Left forelimb (tissue), 1 donor: ENCODE data around the gene PDLIM1.
A peak's percentile ranks its signal among the peaks of the same experiment; 100 is the strongest.
"Not testable (repeated sequence)": the region's sequence is repeated elsewhere in the genome, so short reads cannot be mapped to it uniquely, and the experiment has no call there.

Experiments
- DNase-seq: peaks from one replicate; pipeline ENCODE4 v3.0.0-alpha.2; 2018; ENCODE audit warnings: low spot score

PDLIM1 gene

GRCh38 chr10:95240811-95241210 is 50.0 kb downstream of the PDLIM1 start:
- no peak for DNase-seq

- DNase-seq, result not testable (repeated sequence)
Observed at GRCh38 chr10:95240096-95240495, 50.7 kb downstream of the PDLIM1 start.

DNA sequence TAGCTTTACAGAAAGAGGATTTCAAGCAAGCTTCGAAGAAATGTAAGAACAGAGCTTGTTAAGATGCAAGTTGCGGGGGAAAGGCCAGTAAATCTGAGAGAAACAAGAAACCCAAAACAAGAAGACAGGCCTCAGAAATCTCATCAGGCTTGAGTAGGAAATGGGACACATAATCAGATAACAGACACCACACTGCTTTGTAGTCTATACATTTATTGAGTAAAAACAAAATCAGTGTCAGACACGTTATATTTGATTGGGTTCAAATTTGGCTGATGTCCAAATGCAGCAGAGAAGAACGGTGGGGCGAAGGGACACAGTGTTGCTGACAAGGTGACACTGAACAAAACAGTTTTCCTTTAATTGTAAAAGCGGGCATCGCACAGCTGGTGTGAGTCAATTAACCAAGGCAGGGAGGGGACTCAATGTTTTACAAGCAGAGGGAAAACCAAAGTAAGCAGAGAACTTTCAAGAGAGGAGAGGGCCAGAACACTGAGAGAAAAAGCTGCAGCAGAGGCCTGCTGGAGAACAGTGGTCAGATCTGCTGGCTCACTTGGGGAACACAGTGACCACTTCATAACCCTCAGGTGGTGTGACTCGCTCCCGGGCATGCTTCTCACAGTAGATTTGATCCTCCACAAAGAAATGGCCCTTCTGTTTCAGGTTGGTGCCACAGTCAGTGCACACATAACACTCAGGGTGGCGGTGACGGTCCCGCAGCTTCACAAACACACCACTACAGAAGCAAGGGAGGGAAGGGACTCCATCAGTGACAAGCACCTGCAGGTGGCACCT is 53.2 kb downstream of the PDLIM1 start:
- DNase-seq, result no peak

DNA sequence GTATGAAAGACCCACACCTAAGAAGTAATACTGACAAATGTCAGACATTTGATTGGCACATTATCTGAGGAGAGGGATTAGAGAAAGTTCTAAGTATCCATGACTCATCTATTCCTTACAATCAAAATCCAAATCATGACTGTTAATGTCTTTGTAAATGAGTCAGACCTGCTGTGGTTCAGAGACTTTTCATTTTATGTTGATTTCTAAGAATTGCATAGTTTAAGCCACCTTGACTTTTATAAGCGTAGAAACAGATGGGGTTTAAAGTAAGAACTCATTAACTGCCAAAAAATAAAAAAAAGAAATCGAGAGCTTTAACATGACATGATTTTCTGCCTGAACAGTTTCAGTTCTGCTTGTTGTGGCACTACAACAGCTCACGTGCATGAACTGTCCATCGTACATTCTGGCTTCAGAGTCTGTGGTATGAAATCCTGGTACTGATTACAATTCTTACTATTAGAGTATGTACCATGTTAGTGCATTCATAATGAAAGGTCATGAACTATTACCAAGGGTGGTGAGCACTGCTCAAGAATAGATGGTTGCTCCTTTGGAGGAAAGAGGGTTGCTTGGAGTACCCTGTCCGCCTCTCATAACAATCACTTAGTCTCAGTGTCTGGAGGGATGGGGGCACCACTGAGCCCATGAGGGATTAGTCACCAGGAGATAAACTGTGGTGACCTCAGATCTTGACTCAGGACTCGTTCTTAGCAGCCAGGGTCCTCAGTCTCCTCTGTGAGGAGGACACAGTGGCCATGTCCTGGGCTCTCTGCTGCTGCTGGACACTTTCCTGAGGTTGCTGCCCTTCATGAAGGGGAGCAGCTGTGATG is 54.5 kb downstream of the PDLIM1 start:
- DNase-seq, result no peak

DNA sequence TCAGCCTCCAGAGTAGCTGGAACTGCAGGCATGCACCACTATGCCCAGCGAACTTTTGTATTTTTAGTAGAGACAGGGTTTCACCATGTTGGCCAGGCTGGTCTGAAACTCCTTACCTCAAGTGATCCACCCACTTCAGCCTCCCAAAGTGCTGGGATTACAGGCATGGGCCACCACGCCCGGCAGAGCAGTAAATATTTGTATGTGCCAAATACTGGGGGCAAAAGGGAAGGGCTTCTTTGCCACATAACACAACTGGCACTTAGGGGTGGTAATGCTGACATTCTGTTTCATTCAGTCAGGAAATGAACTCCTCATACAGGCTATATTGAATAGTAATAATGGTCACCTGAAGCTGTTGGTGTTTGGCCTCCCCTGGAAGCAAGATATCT is 55.1 kb downstream of the PDLIM1 start:
- DNase-seq, result no peak

GRCh38 chr10:95234951-95235350 is 55.9 kb downstream of the PDLIM1 start:
- DNase-seq, result no peak

GRCh38 chr10:95233377-95234034 is 57.3 kb downstream of the PDLIM1 start:
- DNase-seq, result no peak

DNA sequence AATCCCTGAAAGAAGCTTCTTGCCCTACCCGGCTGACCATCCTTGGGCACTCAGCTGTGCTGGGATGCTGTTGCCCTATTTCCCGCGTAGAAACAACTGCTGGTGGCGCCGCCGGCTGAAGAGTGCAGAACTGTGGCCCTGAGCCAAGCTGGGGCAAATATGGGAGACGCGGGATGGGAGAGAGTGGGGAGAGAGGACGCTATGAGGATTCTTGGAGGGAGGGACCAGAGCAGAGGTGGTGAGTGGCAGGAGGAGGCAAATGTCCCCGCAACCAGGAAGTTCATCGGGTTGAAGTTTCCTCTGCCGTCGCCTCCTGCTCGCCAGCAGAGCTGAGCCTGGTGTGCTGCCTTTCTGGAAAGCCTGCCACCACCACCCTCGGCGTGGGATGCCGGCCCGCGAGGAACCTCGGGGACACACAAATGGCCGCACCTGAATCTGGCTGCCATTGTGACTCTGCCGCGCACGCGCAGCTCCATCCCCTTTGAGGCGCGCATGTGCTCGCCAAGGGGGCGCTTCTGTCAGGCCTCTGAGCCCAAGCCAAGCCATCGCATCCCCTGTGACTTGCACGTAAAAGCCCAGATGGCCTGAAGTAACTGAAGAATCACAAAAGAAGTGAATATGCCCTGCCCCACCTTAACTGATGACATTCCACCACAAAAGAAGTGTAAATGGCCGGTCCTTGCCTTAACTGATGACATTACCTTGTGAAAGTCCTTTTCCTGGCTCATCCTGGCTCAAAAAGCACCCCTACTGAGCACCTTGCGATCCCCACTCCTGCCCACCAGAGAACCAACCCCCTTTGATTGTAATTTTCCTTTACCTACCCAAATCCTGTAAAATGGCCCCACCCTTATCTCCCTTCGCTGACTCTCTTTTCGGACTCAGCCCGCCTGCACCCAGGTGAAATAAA is 59.9 kb downstream of the PDLIM1 start:
- DNase-seq, result peak; percentile 75

DNA sequence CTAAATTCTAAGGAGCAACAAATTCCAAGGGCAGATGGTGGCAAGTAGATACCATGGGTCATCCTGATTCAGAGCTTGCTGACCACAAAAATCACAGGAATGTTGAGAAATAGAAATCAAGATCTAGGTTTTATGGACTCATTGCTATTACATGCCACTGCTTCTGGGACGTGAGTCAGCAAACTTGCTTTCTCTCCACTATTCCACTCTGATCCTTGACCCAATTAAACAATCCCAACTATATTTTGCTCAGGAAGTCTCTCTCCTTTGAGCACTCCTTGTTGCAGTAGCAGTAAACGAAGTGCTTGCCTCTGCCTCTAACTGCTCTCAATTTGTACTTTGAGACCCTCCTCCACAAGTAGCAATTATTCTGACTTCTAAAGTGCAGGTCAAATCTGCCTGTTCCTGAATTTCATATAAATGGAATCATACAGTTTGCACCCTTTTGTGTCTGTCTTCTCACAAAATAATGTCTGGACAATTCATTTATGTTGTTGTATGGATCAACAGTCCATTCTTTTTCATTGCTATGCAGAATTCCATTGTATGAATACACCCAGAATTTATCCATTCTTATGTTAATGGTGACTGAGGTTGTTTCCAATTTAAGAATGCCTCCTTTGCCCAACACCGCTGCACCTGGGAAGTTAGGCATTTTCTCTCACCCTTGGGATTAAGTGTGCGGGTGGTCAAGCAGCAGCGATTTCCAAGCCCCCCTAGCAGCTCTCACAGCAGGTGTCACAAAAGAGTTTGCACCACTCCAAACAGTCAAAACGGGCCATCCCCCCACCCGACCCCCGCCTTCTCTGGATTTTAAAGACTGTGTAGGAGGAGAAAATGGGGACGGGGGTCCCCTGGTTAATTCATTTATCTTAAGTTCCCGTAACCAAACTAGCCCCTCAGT is 60.8 kb downstream of the PDLIM1 start:
- no peak for DNase-seq

DNA sequence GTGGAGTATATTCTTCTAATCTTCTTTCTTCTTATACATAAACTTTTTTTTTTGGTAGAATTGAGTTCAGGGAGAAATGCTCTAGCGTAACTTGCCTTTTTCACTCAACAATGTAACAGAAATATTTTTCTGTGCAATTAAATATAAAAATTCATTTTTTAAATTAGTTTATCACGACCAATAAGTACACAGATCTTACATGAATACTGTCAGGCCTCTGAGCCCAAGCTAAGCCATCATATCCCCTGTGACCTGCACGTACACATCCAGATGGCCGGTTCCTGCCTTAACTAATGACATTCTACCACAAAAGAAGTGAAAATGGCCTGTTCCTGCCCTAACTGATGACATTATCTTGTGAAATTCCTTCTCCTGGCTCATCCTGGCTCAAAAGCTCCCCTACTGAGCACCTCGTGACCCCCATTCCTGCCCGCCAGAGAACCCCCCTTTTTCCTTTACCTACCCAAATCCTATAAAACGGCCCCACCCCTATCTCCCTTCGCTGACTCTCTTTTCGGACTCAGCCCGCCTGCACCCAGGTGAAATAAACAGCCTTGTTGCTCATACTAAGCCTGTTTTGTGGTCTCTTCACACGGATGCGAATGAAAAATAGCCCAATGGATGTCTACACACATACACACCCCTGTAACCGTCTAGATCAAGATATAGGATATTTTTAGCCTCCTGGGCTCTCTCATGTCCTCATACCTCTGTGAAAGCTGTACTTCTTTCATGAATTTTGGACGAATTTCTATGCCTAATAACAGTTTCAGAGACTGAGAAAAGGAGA is 61.7 kb downstream of the PDLIM1 start:
- not testable (repeated sequence) for DNase-seq

DNA sequence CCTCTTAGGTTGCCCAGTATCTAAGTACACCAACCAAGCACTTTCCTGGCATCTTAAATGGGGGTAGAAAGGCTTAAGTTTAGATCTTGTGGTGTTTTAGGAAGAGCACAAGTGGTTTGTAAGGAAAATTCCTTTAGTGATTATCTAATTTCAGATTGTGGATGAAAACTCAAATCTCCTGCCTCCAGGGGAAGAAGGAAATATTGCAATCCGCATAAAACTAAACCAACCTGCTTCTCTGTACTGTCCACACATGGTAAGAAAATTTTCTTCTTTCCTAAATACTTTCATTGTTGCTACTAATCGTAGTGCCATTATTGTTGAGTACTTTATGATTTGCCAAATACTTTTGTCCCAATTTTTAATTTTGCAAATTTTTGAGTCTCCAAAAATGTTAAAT is 65.7 kb downstream of the PDLIM1 start:
- DNase-seq, result no peak

- no peak for DNase-seq
Observed at GRCh38 chr10:95221124-95221523, 69.7 kb downstream of the PDLIM1 start.

GRCh38 chr10:95220539-95220938 is 70.3 kb downstream of the PDLIM1 start:
- DNase-seq, result no peak

GRCh38 chr10:95217476-95217875 is 73.3 kb downstream of the PDLIM1 start:
- no peak for DNase-seq

- no peak for DNase-seq
Observed at GRCh38 chr10:95214793-95215192, 76.0 kb downstream of the PDLIM1 start.

GRCh38 chr10:95214369-95214768 is 76.4 kb downstream of the PDLIM1 start:
- DNase-seq, result no peak

DNA sequence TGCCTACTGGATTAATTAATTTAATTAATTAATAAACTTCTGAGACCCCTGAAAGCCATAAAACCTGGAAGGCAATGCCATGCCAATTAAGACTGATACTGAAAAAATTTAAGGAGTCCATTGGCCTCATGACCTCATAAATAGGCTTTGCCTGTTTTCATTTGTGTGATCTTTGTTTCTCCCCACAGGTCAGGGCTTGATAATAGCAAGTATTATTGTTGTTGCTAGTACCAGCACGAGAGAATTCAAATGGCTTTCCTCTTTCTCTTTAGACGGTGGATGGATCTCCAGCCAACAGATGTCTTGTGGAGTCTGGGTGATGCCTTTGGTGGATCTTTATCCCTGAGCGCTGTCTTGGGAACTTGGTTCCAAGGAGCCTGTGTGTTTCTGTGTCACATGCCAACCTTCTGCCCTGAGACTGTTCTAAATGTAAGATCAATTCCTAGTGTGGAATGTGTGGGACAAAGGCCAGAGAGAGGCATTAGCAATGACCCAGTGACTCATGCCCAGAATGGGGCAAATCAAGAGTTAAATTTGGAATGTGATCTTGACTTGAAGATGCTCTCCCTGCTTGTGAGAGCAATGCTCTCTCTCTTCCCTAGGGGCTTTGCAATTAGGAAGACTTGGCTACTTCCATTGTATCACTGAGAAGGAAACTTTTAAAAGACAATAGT is 79.1 kb downstream of the PDLIM1 start:
- no peak for DNase-seq

- DNase-seq, result no peak
Observed at GRCh38 chr10:95209509-95210127, 81.2 kb downstream of the PDLIM1 start.
